Embryonic facial prominence (tissue), 1 donor: Measurements from ENCODE around the gene ARHGEF1.
"Not testable (repeated sequence)": the region's sequence is repeated elsewhere in the genome, so short reads cannot be mapped to it uniquely, and the experiment has no call there.

Experiments
- DNase-seq: peaks from one replicate; pipeline ENCODE4 v3.0.0-alpha.2; 2016; ENCODE audit errors: extremely low spot score

Gene ARHGEF1

GRCh38 chr19:41863209-41863931, 19.6 kb upstream of the ARHGEF1 start:
- no peak for DNase-seq

- DNase-seq: no peak
These were observed 18.6 kb upstream of the ARHGEF1 start for GRCh38 chr19:41864374-41864773.

- no peak for DNase-seq
These were observed 16.7 kb upstream of the ARHGEF1 start for GRCh38 chr19:41866284-41866683.

GRCh38 chr19:41868120-41868988, 14.6 kb upstream of the ARHGEF1 start:
- DNase-seq: no peak

- DNase-seq: no peak
These were observed 14.0 kb upstream of the ARHGEF1 start for GRCh38 chr19:41868989-41869300.

- no peak for DNase-seq
These were observed 13.5 kb upstream of the ARHGEF1 start for GRCh38 chr19:41869374-41869955.

- no peak for DNase-seq
These were observed 12.5 kb upstream of the ARHGEF1 start for GRCh38 chr19:41870401-41870873.

GRCh38 chr19:41871573-41872383, 11.2 kb upstream of the ARHGEF1 start:
- DNase-seq: no peak

GRCh38 chr19:41872384-41872774, 10.6 kb upstream of the ARHGEF1 start:
- DNase-seq: no peak

GRCh38 chr19:41872775-41873647, 10.0 kb upstream of the ARHGEF1 start:
- DNase-seq: no peak

- DNase-seq: not testable (repeated sequence)
These were observed 7.0 kb upstream of the ARHGEF1 start for GRCh38 chr19:41875973-41876372.

- DNase-seq: no peak
These were observed 5.8 kb upstream of the ARHGEF1 start, which contains the start of gene CD79A for GRCh38 chr19:41876847-41877832. CD79A (plus strand) TSS chr19:41877279; CDS start chr19:41877305, 26 bp downstream.

- no peak for DNase-seq
These were observed 4.8 kb upstream of the ARHGEF1 start for GRCh38 chr19:41877916-41878905.

- DNase-seq: no peak
These were observed 3.9 kb upstream of the ARHGEF1 start for GRCh38 chr19:41879080-41879479.

GRCh38 chr19:41879670-41880328, 3.2 kb upstream of the ARHGEF1 start:
- no peak for DNase-seq

- no peak for DNase-seq
These were observed 2.7 kb upstream of the ARHGEF1 start for GRCh38 chr19:41880329-41880708.

- DNase-seq: no peak
These were observed 458 bp downstream of the ARHGEF1 start for GRCh38 chr19:41883463-41883820.
